Dendritic cell treated with granulocyte-macrophage colony-stimulating factor and Interleukin-4, amounts not matched to agents 40 ng/mL and 50 ng/mL, for 4 days (primary cell): ENCODE measurements around the gene SOX5.
"Not testable (repeated sequence)": the region's sequence is repeated elsewhere in the genome, so short reads cannot be mapped to it uniquely, and the experiment has no call there.

Source experiments
- H3K27ac Mint-ChIP-seq: one replicate; pipeline ENCODE4 v1.8.0; 2022; ENCODE audit warnings: mild to moderate bottlenecking, mixed read lengths
- H3K27me3 Mint-ChIP-seq: one replicate; pipeline ENCODE4 v1.8.0; 2022; ENCODE audit warnings: mild to moderate bottlenecking, mixed read lengths
- H3K36me3 Mint-ChIP-seq: one replicate; pipeline ENCODE4 v1.8.0; 2022; ENCODE audit warnings: low read depth, mixed read lengths
- H3K4me1 Mint-ChIP-seq: one replicate; pipeline ENCODE4 v1.8.0; 2022; ENCODE audit warnings: low read depth, mixed read lengths
- H3K4me3 Mint-ChIP-seq: one replicate; pipeline ENCODE4 v1.8.0; 2022; ENCODE audit warnings: mild to moderate bottlenecking, moderate library complexity, mixed read lengths
- H3K9me3 Mint-ChIP-seq: one replicate; pipeline ENCODE4 v1.8.0; 2022; ENCODE audit warnings: mixed read lengths
- intact Hi-C: fragments of 100-400 bp; cut with micrococcal nuclease; formaldehyde crosslinking; loops from one replicate; pipeline ENCODE4 v1.15.0; 2022

Gene SOX5

DNA sequence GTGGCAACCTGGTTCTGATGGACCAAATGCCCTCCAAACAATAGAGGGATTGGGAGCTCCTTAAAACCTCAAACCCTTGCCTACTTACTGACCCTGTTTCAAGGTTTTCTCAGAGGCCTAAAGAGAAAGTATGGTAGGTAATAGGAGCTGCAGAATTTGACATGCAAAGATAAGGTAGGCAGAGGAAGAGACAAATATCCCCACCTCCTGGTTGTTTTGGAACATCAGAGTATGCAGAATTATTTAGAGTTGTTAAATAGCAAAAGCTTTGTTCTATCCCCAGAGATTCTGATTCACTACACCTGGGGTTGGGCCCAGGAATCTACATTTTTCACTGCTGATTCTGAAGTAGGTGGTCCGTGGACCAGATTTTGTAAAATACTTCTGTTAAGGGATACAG, 421.2 kb downstream of the SOX5 start:
- Mint-ChIP-seq H3K36me3 (no peaks in the 10 kb centered on the region), H3K27ac (no peak overlapping the region)
- intact Hi-C loops = no loop called here

DNA sequence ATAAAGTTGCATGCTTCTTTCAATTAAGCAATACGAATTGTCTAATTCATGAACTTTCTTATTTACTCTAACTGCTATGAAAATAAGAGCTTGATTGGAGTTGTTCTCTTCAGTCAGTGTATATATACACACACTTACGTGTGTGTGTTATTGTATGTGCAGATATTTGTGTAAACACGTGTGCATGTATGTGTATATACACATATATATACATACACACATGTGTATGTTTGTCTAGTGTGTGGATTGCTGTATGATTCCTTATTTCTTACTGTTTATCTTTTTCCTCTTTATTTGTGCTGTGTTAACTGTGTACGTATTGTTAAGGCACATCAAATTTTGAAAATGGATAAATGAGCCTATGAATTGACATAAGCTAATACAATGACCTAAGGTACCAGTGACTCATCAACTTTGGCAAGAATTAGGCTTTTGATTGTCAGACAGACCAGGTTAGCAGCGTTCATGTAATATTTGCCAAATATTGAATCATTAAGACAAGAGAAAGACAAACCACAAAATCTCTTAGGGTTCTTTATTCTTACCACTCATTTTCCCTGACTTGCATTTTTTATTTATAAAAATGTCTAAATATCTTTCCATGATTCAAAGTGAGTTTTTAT, 423.9 kb downstream of the SOX5 start:
- H3K36me3 Mint-ChIP-seq = no peaks in the 10 kb centered on the region
- peaks cover 12% of the 10 kb centered on the region for H3K9me3 Mint-ChIP-seq
- H3K27me3 Mint-ChIP-seq = no peaks in the 10 kb centered on the region
- H3K27ac Mint-ChIP-seq = no peak overlapping the region
- H3K4me1 Mint-ChIP-seq = no peaks in the 10 kb centered on the region
- intact Hi-C loops = no loop called here
- H3K4me3 Mint-ChIP-seq = no peak overlapping the region

More for the DNA sequence above, 421.2 kb downstream of the SOX5 start:
- Mint-ChIP-seq H3K9me3 (peaks cover 2% of the 10 kb centered on the region), H3K4me1 (no peaks in the 10 kb centered on the region), H3K27me3 (no peaks in the 10 kb centered on the region), H3K4me3 (no peak overlapping the region)

DNA sequence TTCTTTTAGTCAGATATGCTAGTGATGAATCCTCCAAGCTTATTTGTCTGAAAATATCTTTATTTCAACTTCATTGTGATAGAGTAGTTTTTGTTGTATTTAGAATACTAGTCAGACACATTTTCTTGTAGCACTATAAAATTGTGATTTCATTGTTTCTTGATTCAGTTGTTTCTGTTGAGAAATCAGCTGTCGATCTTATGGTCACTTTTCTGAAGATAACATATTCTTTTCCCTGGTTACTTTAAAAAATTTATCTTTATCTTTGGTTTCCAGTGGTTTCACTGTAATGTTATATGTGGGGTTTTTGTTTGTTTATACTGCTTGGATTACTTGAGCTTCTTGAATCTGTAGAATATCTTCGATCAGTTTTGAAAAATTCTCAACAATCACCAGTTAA, 426.1 kb downstream of the SOX5 start:
- Mint-ChIP-seq H3K4me1 (no peaks in the 10 kb centered on the region), H3K9me3 (peaks cover 30% of the 10 kb centered on the region), H3K4me3 (no peak overlapping the region), H3K36me3 (no peaks in the 10 kb centered on the region), H3K27me3 (no peaks in the 10 kb centered on the region), H3K27ac (no peak overlapping the region)
- intact Hi-C loops = no loop called here

DNA sequence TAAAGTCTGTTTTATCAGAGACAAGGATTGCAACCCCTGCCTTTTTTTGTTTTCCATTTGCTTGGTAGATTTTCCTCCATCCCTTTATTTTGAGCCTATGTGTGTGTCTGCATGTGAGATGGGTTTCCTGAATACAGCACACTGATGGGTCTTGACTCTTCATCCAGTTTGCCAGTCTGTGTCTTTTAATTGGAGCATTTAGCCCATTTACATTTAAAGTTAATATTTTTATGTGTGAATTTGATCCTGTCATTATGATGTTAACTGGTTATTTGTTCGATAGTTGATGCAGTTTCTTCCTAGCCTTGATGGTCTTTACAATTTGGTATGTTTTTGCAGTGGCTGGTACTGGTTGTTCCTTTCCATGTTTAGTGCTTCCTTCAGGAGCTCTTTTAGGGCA, 430.0 kb downstream of the SOX5 start:
- H3K36me3 Mint-ChIP-seq, H3K4me3 Mint-ChIP-seq, intact Hi-C loops, H3K4me1 Mint-ChIP-seq, H3K27ac Mint-ChIP-seq, H3K27me3 Mint-ChIP-seq: not testable (repeated sequence)
- H3K9me3 Mint-ChIP-seq = peaks cover 32% of the 10 kb centered on the region

DNA sequence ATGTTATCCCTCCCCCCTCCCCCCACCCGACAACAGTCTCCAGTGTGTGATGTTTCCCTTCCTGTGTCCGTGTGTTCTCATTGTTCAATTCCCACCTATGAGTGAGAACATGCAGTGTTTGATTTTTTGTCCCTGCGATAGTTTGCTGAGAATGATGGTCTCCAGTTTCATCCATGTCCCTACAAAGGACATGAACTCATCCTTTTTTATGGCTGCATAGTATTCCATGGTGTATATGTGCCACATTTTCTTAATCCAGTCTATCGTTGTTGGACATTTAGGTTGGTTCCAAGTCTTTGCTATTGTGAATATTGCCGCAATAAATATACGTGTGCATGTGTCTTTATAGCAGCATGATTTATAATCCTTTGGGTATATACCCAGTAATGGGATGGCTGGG, 433.7 kb downstream of the SOX5 start:
- H3K27me3 Mint-ChIP-seq, H3K27ac Mint-ChIP-seq, H3K36me3 Mint-ChIP-seq, intact Hi-C loops, H3K4me1 Mint-ChIP-seq, H3K4me3 Mint-ChIP-seq: not testable (repeated sequence)
- peaks cover 32% of the 10 kb centered on the region for H3K9me3 Mint-ChIP-seq

DNA sequence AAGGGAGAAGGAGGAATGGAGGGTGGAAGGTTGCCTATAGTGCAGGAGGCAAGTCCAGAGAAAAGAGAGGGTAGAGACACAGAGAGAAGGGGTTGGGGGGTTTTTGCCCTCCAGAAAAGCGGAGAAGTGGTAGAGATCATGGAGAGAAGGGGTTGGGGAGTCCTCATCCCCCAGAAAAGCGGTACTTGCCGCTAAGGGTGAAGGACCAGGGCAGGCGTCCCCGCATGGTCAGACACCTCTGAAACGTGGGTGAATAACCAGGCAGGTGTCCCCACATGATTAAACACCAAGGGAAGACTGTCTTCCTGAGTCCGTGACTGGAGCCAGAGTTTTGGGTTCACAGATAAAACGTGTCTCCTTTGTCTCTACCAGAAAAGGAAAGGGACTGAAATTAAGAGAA, 439.0 kb downstream of the SOX5 start:
- Mint-ChIP-seq H3K4me1 (no peaks in the 10 kb centered on the region), H3K27ac (no peak overlapping the region), H3K4me3 (no peak overlapping the region), H3K27me3 (no peaks in the 10 kb centered on the region), H3K36me3 (no peaks in the 10 kb centered on the region), H3K9me3 (peaks cover 24% of the 10 kb centered on the region)
- intact Hi-C loops = no loop called here

DNA sequence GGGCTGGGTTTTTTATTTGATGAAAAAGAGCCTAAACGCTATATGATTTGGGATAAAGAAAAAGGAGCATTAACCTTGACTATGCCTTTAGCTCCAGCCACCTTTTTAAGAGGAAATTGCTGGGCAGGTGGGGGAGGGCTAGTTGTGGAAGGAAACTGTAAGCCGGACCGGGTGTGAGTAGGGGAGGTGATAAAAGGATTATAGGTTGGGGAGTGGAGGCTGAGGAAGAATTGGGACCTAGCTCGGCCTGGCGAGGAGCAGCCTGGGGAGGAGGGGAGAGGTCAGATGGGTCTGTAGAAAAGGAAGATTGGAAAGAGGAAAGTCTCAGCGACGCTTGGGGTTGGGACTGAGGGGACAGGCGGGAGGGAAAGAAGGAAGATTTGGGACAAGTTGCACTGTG, 439.6 kb downstream of the SOX5 start:
- intact Hi-C loops, H3K36me3 Mint-ChIP-seq, H3K4me3 Mint-ChIP-seq, H3K27me3 Mint-ChIP-seq, H3K4me1 Mint-ChIP-seq, H3K27ac Mint-ChIP-seq: not testable (repeated sequence)
- H3K9me3 Mint-ChIP-seq = peaks cover 24% of the 10 kb centered on the region

DNA sequence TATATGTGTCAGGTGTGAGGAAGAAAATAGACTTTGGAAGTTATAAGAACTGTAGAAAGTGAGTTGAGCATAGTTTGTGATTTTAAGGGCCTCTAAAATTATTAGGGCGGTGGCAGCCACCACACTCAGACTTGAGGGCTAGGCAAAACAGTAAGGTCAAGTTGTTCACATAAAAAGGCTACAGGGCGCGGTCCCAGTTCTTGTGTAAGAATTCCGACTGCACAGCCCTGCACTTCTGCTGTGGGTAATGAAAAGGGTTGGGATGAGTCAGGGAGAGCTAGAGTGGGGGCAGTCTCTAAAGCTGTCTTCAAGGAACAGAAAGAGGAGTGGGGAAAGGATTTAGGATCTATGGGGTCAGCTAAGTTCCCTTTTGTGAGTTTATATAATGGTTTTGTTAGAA, 441.7 kb downstream of the SOX5 start:
- H3K36me3 Mint-ChIP-seq, H3K27ac Mint-ChIP-seq, H3K4me3 Mint-ChIP-seq, H3K4me1 Mint-ChIP-seq, intact Hi-C loops, H3K27me3 Mint-ChIP-seq: not testable (repeated sequence)
- peaks cover 36% of the 10 kb centered on the region for H3K9me3 Mint-ChIP-seq

DNA sequence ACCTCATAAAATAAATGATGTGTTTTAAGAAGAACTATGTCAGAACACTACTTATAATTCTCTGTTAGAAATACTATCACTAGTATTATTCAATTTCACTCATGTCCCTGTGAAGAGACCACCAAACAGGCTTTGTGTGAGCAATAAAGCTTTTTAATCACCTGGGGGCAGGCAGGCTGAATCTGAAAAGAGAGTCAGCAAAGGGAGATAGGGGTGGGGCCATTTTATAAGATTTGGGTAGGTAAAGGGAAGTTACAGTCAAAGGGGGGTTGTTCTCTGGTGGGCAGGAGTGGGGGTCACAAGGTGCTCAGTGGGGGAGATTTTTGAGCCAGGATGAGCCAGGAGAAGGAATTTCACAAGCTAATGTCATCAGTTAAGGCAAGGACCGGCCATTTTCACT, 443.7 kb downstream of the SOX5 start:
- H3K36me3 Mint-ChIP-seq, H3K27ac Mint-ChIP-seq, H3K4me1 Mint-ChIP-seq, H3K4me3 Mint-ChIP-seq, intact Hi-C loops, H3K27me3 Mint-ChIP-seq: not testable (repeated sequence)
- peaks cover 49% of the 10 kb centered on the region for H3K9me3 Mint-ChIP-seq

DNA sequence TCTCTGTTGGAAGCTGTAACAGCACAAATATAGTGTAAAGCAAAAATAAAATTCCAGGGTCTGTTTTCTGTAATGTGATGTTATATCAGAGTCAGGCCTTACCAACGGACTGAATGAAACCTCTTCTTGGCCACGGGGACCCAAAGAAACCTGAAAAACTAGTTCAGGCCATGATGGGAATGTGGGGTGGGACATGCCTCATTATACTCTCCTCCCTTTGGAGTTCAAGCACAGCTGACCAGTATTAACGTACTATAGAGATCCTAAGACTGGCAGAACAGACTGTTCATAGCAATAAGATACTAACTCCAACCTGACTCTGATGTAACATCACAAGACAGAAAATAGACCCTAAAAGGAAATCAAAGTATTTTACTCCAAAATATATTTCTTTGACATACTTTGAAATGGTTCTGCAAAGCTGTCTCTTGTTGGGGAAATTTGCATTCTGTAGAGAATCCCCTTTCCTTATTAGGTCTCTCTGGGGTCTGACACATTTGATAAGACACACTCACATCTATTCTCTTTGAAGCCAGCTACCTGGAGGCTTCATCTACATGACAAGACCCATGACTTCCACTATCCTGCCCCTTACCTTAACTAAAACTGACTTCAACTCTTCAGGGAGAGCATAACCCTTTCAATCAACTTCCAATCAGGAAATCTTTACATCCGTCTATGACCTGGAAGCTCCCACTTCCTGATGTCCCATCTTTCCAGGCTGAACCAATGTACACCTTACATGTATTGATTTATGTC, 444.6 kb downstream of the SOX5 start:
- Mint-ChIP-seq H3K27ac (no peak overlapping the region), H3K36me3 (no peaks in the 10 kb centered on the region), H3K4me1 (no peaks in the 10 kb centered on the region), H3K27me3 (no peaks in the 10 kb centered on the region), H3K4me3 (no peak overlapping the region), H3K9me3 (peaks cover 43% of the 10 kb centered on the region)
- intact Hi-C loops = no loop called here

DNA sequence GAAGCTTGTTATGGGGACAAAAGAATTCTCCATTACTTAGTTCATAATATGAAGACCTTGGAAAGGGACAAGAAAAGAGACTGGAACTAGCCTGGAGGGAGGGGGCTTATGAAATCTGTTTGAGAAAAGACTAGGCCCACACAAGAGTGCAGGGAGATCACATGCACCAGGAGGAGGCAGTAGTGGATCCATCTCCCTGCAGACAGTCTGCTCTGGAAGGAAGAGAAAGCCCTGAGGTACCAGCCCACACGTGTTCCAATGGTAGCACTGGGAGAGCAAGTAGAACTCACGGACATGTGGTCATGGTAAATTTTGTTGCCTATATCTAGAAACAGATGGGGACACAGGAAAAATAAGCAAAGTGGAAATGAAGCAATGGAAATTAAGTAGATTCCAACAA, 445.4 kb downstream of the SOX5 start:
- H3K36me3 Mint-ChIP-seq = no peaks in the 10 kb centered on the region
- no peaks in the 10 kb centered on the region for H3K4me1 Mint-ChIP-seq
- no peaks in the 10 kb centered on the region for H3K27me3 Mint-ChIP-seq
- H3K4me3 Mint-ChIP-seq = no peak overlapping the region
- peaks cover 40% of the 10 kb centered on the region for H3K9me3 Mint-ChIP-seq
- intact Hi-C loops = no loop called here
- H3K27ac Mint-ChIP-seq = no peak overlapping the region

DNA sequence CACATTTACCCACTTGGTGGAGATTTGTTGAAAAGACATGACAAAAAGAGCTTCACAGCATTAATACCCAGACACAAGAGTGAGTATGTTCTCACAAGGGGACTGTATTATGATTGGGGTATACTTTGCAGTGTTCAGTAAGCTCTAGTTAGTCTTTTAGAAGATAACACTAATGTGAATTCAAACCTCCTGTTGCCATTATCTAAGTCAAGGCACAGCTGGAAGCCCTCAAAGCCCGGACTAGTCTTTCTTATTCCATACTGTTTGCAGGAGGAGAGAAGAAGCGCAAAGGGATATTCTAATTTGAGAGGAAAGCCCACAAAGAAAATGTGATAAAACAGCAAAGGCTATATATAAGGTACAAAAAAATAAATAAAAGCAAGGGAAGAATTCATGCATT, 445.9 kb downstream of the SOX5 start:
- Mint-ChIP-seq H3K27ac (no peak overlapping the region), H3K4me3 (no peak overlapping the region), H3K4me1 (no peaks in the 10 kb centered on the region), H3K9me3 (peaks cover 45% of the 10 kb centered on the region), H3K36me3 (no peaks in the 10 kb centered on the region), H3K27me3 (no peaks in the 10 kb centered on the region)
- intact Hi-C loops = no loop called here

DNA sequence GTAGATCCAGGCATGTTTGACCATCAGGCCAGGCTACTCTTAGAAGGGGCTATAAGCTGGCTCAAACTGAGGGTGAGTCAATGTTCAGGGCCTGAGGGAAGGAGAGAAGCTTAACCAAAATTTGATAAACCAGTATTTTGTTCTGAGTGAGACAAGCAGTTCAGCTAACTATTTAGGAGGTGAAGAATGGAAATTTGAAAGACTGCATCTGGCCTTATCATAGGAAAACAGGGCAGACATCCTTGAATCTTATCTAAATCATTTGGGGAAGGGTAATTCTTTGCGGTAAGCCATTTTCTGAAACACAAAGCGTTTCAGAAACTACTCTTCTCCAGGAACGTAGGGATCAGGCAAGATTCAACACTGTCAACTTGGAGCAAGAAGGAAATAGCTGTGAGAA, 447.2 kb downstream of the SOX5 start:
- Mint-ChIP-seq H3K9me3 (peaks cover 50% of the 10 kb centered on the region), H3K27ac (no peak overlapping the region), H3K36me3 (no peaks in the 10 kb centered on the region), H3K4me1 (no peaks in the 10 kb centered on the region), H3K4me3 (no peak overlapping the region), H3K27me3 (no peaks in the 10 kb centered on the region)
- intact Hi-C loops = no loop called here

DNA sequence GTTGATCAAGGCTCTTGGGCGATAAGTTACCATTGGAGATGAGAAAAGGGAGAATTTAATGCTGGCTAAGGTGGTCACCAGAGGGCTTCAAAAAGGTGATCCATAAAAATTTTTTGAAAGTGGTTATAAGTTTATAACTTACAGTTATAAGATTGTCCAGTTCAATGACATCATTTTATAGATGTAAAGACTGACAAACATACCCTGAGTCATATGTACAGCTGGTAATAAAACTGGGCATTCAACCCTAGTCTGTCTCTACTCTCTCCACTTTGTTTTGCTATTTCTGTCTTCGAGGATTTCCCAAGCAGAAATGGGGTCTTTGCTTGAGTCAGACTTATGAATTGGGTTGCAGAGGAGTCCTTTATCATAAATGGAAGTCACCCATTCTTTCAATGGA, 454.0 kb downstream of the SOX5 start:
- Mint-ChIP-seq H3K36me3 (no peaks in the 10 kb centered on the region), H3K27ac (no peak overlapping the region), H3K4me1 (no peaks in the 10 kb centered on the region), H3K4me3 (no peak overlapping the region), H3K9me3 (peaks cover 32% of the 10 kb centered on the region), H3K27me3 (no peaks in the 10 kb centered on the region)
- intact Hi-C loops = no loop called here

DNA sequence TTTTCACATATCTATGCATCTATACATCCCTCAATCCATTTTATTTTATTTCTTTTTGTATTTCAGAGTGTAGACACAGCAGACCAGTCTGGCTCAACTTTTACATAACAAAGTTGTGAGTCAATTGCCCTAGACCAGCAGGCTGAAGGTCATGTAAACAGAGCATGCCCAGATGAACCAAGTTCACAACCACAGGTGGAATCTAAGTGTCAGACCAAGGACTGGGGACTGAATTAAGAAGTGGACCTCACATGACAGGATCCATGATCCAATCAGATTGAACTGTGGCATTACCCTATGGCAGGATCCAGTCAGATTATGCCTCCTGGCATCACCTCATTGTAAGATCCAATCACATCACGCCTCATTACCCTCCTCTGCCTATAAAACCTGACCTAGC, 455.8 kb downstream of the SOX5 start:
- peaks cover 26% of the 10 kb centered on the region for H3K9me3 Mint-ChIP-seq
- H3K4me3 Mint-ChIP-seq = no peak overlapping the region
- no peak overlapping the region for H3K27ac Mint-ChIP-seq
- H3K27me3 Mint-ChIP-seq = no peaks in the 10 kb centered on the region
- no peaks in the 10 kb centered on the region for H3K36me3 Mint-ChIP-seq
- intact Hi-C loops = no loop called here
- no peaks in the 10 kb centered on the region for H3K4me1 Mint-ChIP-seq
